ENCODE data around the gene LANCL1. TPM values are rescaled to one million over a fixed set of nuclear protein-coding genes. Genes with fewer than 3 reads are reported as not detected.

Gene LANCL1
- total and polyA plus RNA-seq, 2 experiments from 2014 or later = 22.7 to 40.2 TPM

DNA sequence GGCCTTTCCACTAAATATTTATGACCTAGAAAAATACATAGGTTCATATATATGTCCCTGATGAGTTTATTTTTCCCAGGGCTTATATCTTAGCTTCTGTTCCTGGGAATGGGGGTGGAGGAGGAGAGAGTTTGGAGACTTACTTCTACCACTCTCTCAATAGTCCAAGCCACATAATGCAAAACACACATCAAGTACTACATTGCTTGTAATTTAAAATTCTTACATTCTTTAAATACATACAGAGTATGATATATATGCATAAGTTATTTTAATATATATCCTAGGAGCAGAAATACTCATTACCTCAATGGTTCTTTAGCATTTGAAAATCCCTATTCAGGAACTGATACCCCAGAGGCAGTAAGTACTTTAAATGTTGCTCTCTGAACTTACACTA lies 88.4 kb downstream of the LANCL1 start:
- Histone ChIP-seq H3K36me3 (replicated peaks; ENCODE audit: insufficient read depth, low read depth) (no peaks in the 10 kb centered on the region), H3K27ac (no peak overlapping the region), H3K9me3 (ENCODE audit: low read depth) (no peaks in the 10 kb centered on the region), H3K27me3 (no peaks in the 10 kb centered on the region), H3K4me2 (no peak overlapping the region), H3K79me2 (no peaks in the 10 kb centered on the region), H3K4me1 (ENCODE audit: insufficient read depth) (no peaks in the 10 kb centered on the region), H3K4me3 (no peak overlapping the region), H3K9me2 (replicated peaks; ENCODE audit: insufficient read depth) (no peaks in the 10 kb centered on the region), H2AFZ (no peak overlapping the region), H4K20me1 (ENCODE audit: insufficient read depth, poor library complexity, severe bottlenecking) (no peaks in the 10 kb centered on the region)
- TF ChIP-seq, protein P1, sequence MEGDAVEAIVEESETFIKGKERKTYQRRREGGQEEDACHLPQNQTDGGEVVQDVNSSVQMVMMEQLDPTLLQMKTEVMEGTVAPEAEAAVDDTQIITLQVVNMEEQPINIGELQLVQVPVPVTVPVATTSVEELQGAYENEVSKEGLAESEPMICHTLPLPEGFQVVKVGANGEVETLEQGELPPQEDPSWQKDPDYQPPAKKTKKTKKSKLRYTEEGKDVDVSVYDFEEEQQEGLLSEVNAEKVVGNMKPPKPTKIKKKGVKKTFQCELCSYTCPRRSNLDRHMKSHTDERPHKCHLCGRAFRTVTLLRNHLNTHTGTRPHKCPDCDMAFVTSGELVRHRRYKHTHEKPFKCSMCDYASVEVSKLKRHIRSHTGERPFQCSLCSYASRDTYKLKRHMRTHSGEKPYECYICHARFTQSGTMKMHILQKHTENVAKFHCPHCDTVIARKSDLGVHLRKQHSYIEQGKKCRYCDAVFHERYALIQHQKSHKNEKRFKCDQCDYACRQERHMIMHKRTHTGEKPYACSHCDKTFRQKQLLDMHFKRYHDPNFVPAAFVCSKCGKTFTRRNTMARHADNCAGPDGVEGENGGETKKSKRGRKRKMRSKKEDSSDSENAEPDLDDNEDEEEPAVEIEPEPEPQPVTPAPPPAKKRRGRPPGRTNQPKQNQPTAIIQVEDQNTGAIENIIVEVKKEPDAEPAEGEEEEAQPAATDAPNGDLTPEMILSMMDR (IDR thresholded peaks at IDR 0.05; ENCODE audit: poor library complexity) = no peak
- TF ChIP-seq EZH2 (IDR thresholded peaks at IDR 0.05; ENCODE audit: borderline replicate concordance) (no peak), EZH2phosphoT487 (IDR thresholded peaks at IDR 0.05; ENCODE audit: low read depth, severe bottlenecking, unreplicated experiment) (no peak)
- no peak for DNase-seq (ENCODE audit: low spot score)

DNA sequence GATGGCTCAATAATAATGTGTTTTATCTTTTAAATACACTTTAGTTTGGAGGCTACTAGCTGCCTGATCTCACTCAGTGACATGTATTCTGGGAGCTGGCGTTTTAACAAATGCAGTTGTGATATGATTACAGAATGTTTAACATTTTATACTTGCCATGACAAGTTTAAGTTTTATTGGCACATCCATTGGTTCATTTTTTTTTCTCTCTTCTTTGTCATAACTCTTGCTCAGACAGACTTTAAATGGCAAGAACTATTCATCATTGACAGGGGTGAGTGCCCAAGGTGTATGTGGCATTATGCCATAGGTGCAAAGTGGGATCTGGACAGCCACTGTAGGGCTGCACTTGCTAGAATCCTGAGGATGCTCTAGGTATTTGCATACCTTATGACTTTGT lies 89.5 kb downstream of the LANCL1 start:
- DNase-seq (ENCODE audit: low spot score) = no peak

More for the DNA sequence above, 89.5 kb downstream of the LANCL1 start:
- H4K20me1 ChIP-seq (ENCODE audit: insufficient read depth, poor library complexity, severe bottlenecking) = no peaks in the 10 kb centered on the region
- TF ChIP-seq, protein P1 (IDR thresholded peaks at IDR 0.05; ENCODE audit: poor library complexity) = no peak
- no peak for TF ChIP-seq EZH2phosphoT487 (IDR thresholded peaks at IDR 0.05; ENCODE audit: low read depth, severe bottlenecking, unreplicated experiment)
- TF ChIP-seq EZH2 (IDR thresholded peaks at IDR 0.05; ENCODE audit: borderline replicate concordance) = no peak
- 83% methylated on average over 1 of the region's 1 CpG for WGBS (ENCODE audit: low lambda C conversion rate, missing lambda C conversion rate)
- H3K27me3 ChIP-seq = no peaks in the 10 kb centered on the region
- no peak overlapping the region for H2AFZ ChIP-seq
- H3K4me1 ChIP-seq (ENCODE audit: insufficient read depth) = no peaks in the 10 kb centered on the region
- H3K9me2 ChIP-seq (replicated peaks; ENCODE audit: insufficient read depth) = no peaks in the 10 kb centered on the region
- no peaks in the 10 kb centered on the region for H3K9me3 ChIP-seq (ENCODE audit: low read depth)
- H3K4me3 ChIP-seq = no peak overlapping the region
- H3K4me2 ChIP-seq = no peak overlapping the region
- no peak overlapping the region for H3K27ac ChIP-seq
- H3K36me3 ChIP-seq (replicated peaks; ENCODE audit: insufficient read depth, low read depth) = no peaks in the 10 kb centered on the region
- H3K79me2 ChIP-seq = no peaks in the 10 kb centered on the region

Other genes starting within 250 kb of the LANCL1 start
- gene MYL1, start 161.6 kb downstream of the LANCL1 start, total RNA-seq = not detected in 2 replicates
- not detected in 2 replicates for gene MYL1, start 161.6 kb downstream of the LANCL1 start, polyA plus RNA-seq
- gene CPS1, start 79.8 kb upstream of the LANCL1 start, total RNA-seq = 587 and 618 TPM in 2 replicates
- 145 and 239 TPM in 2 replicates for gene CPS1, start 79.8 kb upstream of the LANCL1 start, polyA plus RNA-seq